Stimulated activated CD4-positive, alpha-beta T cell treated with anti-CD3 and anti-CD28 coated beads, Interleukin-2, amount 100 ng/mL, for 4 hours (primary cell): ENCODE results near the gene PMF1.

Experiments
- DNase-seq: peaks from one replicate; pipeline ENCODE4 v3.0.0-alpha.2; 2020; ENCODE audit warnings: low read depth

Gene PMF1

GRCh38 chr1:156268336-156268735, 55.5 kb downstream of the PMF1 start:
- no peak for DNase-seq

DNA sequence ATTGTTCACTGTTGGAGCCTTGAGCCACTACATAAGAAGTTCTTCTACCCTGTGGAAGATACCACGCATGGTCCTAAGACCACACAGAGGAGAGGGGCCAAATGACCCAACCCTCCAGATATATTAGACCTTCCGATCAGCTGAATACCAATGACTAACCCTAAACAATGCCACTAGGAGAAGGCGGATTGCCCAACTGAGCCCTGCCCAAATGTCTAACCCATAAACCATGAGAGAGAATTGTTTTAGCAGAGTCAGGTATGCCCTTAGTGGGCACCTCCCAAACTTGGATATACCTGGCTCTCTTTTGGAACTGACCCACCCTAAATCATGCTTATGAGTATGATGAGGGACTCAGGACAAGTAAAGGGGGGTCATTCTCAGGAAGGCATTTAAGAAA, 57.5 kb downstream of the PMF1 start:
- DNase-seq, result no peak

GRCh38 chr1:156276532-156276931, 63.7 kb downstream of the PMF1 start:
- DNase-seq, result no peak

- DNase-seq, result no peak
Measured at GRCh38 chr1:156276966-156277381, 64.2 kb downstream of the PMF1 start.

DNA sequence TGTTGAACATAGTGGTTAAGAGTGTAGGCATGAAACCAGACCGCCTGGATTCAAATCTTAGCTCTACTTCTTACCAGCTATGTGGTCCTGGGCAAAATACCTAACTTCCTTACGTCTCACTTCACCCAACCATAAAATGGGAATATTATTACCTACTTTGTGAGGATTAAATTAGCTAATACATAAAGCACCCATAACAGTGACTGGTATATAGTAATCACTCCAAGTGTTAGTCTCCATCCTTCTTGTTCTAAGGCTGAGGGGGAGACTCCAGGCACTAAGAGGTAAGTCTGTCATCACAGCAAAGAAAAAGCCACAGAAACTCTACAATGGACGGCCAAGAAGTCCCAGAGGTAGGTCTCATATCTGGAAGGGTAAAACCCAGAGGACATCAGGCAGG, 67.0 kb downstream of the PMF1 start:
- DNase-seq, result no peak

GRCh38 chr1:156281281-156281680, 68.5 kb downstream of the PMF1 start:
- DNase-seq, result peak; percentile 27

DNA sequence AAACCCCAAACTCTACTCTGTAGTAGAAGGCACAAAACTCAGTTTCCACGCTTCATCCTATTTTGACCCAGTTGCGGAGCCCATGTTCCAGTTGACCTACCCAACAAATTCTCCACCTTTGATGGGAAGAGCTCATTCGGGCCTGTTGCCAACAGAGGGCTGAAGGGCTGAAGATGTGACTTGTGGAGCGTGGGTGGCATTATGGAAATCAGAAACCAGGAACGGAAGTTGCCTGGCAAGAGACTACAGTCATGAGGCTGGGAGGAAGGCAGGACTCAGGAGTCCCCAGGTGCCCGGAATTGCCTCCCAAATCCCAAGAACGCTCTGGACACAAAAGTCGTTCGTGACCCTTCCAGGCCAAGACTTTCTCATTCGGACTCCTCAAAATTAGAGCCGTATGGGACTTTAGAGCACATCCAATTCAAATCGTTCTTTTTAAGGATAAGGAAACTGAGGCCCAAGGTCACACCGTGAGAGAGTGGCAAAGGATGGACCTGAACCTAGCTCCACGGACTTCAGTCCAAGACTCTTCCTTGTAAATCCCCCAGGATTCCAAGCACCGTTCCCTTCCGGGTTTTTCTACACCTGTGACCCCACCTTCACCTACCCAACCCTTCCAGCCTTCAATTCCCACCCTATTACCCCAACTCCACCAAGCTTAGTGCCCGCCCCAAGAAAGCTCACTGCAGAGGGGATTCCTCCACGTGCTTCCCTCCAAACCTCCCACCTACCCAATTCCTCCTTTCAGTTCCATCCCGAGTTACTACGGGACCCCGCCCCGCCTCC, 69.1 kb downstream of the PMF1 start:
- no peak for DNase-seq

DNA sequence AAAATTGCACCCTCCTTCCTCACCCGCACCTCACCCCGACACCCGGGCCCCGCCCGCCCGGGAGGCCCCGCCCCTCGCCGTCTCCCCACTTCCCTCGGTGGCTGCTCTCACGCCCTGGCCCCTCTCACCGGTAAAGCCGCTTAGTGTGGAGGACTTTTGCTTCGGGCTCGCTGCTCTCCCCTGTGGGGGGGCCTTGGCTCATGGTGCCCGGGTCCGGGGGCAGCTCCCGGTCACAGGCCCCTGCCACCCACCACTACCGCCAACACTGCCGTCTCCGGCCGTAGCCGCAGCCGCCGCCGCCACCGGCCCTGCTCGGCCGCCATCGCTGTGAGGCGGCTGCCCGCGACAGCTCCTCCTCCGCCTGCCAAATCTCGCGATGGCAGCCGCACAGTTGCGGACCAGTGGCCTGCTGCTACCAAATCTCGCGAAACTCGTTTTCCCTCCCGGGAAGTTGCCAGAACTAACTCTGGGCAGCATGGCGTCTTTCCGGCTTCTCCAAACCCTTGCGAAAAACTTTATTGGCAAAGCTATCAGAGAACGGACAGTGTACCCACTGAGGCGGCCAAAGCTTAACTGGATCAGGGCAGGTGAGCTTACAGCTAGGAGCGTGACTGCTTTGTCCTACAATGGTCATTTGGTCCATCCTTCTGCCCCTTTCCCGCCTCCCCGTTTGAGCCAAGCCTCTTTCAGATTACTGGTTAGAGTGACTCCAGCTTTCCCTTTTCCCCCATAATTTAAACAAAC, 69.8 kb downstream of the PMF1 start, which contains the start of gene SMG5:
Gene SMG5 (minus strand): TSS at position 347 of the 744 bp plus-strand sequence. CDS start 145 bp downstream, at position 202.
- DNase-seq, result peak; percentile 94

GRCh38 chr1:156283521-156283920, 70.7 kb downstream of the PMF1 start:
- DNase-seq, result no peak

GRCh38 chr1:156284112-156284511, 71.3 kb downstream of the PMF1 start, which contains the start of gene TMEM79:
TSS of gene TMEM79 (plus strand) at chr1:156284325. CDS start at chr1:156285227, 902 bp downstream.
- DNase-seq, result no peak

- no peak for DNase-seq
Measured at GRCh38 chr1:156284757-156285156, 72.0 kb downstream of the PMF1 start.

DNA sequence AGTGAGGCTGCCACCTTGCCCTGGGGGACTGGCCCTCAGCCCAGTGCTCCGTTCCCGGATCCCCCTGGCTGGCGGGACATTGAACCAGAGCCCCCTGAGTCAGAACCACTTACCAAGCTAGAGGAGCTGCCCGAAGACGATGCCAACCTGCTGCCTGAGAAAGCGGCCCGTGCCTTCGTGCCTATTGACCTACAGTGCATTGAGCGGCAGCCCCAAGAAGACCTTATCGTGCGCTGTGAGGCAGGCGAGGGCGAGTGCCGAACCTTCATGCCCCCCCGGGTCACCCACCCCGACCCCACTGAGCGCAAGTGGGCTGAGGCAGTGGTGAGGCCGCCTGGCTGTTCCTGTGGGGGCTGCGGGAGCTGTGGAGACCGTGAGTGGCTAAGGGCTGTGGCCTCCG, 72.6 kb downstream of the PMF1 start:
- no peak for DNase-seq

GRCh38 chr1:156286061-156286460, 73.3 kb downstream of the PMF1 start:
- DNase-seq, result no peak
